Measurements from ENCODE around the gene CRTAC1. TPM values are rescaled to one million over a fixed set of nuclear protein-coding genes. Genes with fewer than 3 reads are reported as not detected.
A peak's percentile ranks its signal among the peaks of the same experiment; 100 is the strongest.

CRTAC1 gene
- polyA plus RNA-seq, 2 of the 4 experiments (the other 2 are of a cell fraction): 0.32 to 0.39 TPM

GRCh38 chr10:98029149-98030092, 1.0 kb downstream of the CRTAC1 start:
- FAIRE-seq: no peak
- H3K4me3 ChIP-seq: peak overlapping the region; percentile 46
- peak overlapping the region; percentile 96 for H3K4me2 ChIP-seq
- 6% methylated on average over 24 of the region's 44 CpGs for WGBS (ENCODE audit: missing lambda C conversion rate)
- no peak for DNase-seq (ENCODE audit: low read depth in 1 of 2, low spot score in 1 of 2)
- CTCF ChIA-PET: interaction anchor here (0.6 to 26.7 kb wide), 16 partner anchors 11 to 268 kb away, joined by 3 to 660 read pairs (median 4); no protein-coding TSS in a partner anchor
- H3K4me1 ChIP-seq: peaks cover 15% of the 10 kb centered on the region; the same call in 1 of the 3 replicates
- peak; percentile 42 to 76; a peak in 5 of 6 replicates for ATAC-seq
- H3K27ac ChIP-seq: peak overlapping the region in 1 of 2 experiments; percentile 72; a peak in 3 of 6 replicates
- no peaks in the 10 kb centered on the region for H3K9me3 ChIP-seq
- POLR2A ChIA-PET: no interaction called here
- TF ChIP-seq ELK1 (IDR thresholded peaks at IDR 0.05; ENCODE audit: low read depth, low read length) (no peak), POLR2AphosphoS2 (conservative IDR thresholded peaks at IDR 0.05; ENCODE audit: low read length) (no peak), ESRRA (IDR thresholded peaks at IDR 0.05; ENCODE audit: borderline replicate concordance, low read length) (no peak), PHF8 (IDR thresholded peaks at IDR 0.05; ENCODE audit: borderline replicate concordance, low read depth) (no peak), FOXS1 (CRISPR knock-in tag; IDR thresholded peaks at IDR 0.05) (no peak), CHD4 (IDR thresholded peaks at IDR 0.05; ENCODE audit: borderline replicate concordance) (no peak), RNF2 (IDR thresholded peaks at IDR 0.05; ENCODE audit: borderline replicate concordance, low read depth) (no peak), RARB (CRISPR knock-in tag; IDR thresholded peaks at IDR 0.05) (no peak), HOXA7 (CRISPR knock-in tag; IDR thresholded peaks at IDR 0.05) (no peak), USF2 (IDR thresholded peaks at IDR 0.05) (no peak), TFCP2L1 (CRISPR knock-in tag; IDR thresholded peaks at IDR 0.05) (no peak), PBX3 (IDR thresholded peaks at IDR 0.05) (no peak), REST (IDR thresholded peaks at IDR 0.05) (no peak), TP53 (CRISPR knock-in tag; IDR thresholded peaks at IDR 0.05) (no peak), KDM5A (IDR thresholded peaks at IDR 0.05) (no peak), HOXB5 (CRISPR knock-in tag; IDR thresholded peaks at IDR 0.05) (no peak), CBX8 (IDR thresholded peaks at IDR 0.05) (no peak), EHMT2 (IDR thresholded peaks at IDR 0.05; ENCODE audit: low read depth) (no peak)

Measured in A549 (cell line).